Stimulated activated CD8-positive, alpha-beta memory T cell treated with anti-CD3 and anti-CD28 coated beads, Interleukin-15, amount 100 ng/mL, for 1 hour (primary cell): Measurements from ENCODE around the gene MYH13.

Source experiments
- DNase-seq: peaks from one replicate; pipeline ENCODE4 v3.0.0-alpha.2; 2020; ENCODE audit warnings: low read depth

MYH13 gene

GRCh38 chr17:10372906-10373305 lies at the start of gene MYH13:
TSS of gene MYH13 (minus strand) at chr17:10373006. CDS start at chr17:10364530, 8,476 bp downstream.
- no peak for DNase-seq

- no peak for DNase-seq
Measured at GRCh38 chr17:10421900-10422542, 49.2 kb upstream of the MYH13 start, which contains the start of gene MYH8. TSS of gene MYH8 (minus strand) at chr17:10421950. CDS start at chr17:10420227, 1,723 bp downstream.

DNA sequence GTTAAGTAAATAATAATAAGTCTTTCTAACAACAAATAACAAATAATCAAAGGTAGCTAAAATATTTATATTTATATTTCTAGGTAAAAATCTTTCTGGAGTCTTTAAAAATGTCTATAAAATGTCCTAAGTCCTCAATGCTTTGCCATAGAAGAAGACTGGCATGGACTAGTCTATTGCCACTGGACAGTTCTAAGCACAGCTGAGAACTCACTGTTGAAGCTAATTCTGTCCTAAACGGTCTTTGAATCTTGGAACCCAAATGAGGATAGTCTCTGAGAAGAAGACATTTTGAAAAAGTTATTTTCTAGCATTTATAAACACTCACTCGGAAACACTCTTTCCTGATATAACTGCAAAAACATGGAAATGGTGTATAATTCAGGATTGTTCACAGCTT lies 48.4 kb upstream of the MYH13 start:
- no peak for DNase-seq

GRCh38 chr17:10420811-10421210 lies 48.0 kb upstream of the MYH13 start:
- no peak for DNase-seq

GRCh38 chr17:10417431-10417830 lies 44.6 kb upstream of the MYH13 start:
- DNase-seq = no peak

DNA sequence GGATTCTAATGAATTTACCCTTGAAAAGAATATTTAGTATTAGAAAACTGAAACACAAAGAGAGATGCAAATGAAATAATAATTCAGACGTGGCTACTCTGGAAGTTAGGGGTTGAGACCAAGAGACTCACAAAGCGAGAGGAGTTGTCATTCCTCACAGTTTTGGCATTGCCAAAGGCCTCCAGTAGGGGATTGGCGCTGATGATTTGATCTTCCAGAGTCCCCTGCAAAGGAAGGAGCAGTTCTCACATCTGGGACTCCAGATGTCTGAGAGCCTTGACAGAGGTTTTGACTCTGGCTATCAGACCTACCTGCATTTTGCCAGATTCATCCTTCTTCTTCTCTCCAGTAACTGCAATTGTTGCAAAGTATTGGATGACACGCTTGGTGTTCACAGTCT lies 42.4 kb upstream of the MYH13 start:
- no peak for DNase-seq

DNA sequence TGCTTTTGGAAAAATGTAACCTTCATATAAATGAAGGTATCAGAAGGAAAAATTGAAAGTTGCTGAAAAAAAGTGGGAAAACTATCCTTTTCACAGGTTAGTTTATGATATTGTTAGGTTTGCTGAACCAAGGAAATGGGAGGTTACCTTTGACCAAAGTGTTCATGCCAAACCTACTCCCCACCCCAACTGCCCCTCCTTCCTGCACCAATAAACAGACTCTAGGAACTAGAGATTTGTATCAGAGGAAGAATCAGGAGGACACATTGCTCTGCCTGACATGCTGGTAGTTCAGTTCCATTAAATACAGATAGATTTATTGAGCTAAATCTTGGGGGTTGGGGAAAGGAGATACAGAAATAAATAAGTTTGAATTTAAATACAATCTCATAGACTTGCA lies 30.8 kb upstream of the MYH13 start:
- no peak for DNase-seq

GRCh38 chr17:10398352-10398751 lies 25.5 kb upstream of the MYH13 start:
- no peak for DNase-seq

DNA sequence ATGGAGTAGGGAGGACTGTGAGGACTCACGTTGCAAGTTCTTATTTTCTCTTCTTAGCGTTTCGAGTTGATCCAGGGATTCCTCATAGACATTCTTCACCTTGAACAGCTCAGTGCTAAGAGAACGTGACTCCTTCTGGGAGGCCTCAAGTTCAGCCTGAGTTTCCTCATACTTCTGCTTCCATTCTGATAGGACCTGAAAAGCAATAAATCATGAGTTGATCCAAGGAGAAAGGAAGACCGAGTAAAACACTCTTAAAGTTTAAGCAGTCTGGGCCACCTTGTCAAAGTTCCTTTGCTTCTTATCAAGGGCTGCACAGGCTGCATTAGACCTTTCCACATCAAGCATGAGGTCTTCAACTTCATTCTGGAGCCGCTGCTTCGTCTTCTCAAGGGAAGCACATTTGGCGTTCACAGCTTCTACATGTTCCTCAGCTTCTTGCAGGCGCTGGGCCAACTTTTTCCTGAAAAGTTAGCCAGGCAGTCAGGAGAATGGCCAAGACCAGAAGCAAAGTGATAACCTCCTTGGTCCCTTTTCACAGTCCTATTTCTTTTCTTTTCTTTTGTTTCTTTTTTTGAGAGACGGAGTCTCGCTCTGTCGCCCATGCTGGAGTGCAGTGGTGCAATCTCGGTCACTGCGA lies 23.8 kb upstream of the MYH13 start:
- no peak for DNase-seq

DNA sequence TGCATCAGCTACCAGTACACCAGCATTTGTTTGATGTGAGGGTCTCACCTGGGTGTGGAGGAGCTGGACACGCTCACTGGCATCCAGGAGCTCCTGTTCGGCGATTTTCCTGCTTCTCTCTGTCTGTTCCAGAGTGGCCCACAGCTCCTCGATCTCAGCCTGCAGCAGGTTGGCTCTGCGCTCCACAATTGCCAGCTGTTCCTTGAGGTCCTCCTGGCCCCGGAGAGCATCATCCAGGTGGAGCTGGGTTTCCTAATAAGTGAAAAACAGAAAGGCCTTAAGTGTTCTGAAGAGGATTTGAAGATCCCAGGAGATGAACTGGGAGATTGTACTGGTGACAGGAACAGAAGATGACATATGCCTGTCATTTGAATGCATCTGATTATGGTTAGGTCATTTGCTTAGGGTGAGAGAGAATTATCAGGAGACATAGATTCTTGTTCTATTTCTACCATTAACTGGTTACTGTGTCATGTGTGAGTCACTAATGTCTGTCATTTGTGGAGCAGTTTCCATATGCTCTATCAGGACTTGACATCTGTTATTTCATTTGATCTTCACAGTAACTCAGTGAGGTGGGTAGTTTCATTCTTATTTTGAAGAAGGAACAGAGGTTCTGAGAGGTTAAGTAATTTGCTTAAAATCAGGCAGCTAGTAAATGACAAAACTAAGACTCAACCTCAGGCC lies 21.5 kb upstream of the MYH13 start:
- DNase-seq = no peak

GRCh38 chr17:10392880-10393279 lies 20.1 kb upstream of the MYH13 start:
- no peak for DNase-seq

DNA sequence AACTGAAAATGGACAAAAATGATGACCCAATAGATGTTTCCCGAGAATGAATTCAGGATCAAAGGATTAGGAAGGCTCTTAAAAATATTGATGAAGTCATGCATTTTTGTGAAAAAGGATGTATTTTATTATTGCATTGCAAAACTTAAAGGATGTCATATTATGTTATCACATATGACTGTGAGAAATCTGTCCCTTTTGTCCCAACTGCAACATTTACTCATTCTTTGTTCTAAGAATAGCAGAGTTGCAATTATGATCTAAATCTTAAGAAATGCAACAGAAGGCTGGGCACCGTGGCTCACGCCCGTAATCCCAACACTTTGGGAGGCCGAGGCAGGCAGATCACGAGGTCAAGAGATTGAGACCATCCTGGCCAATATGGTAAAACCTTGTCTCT lies 13.1 kb upstream of the MYH13 start:
- no peak for DNase-seq

DNA sequence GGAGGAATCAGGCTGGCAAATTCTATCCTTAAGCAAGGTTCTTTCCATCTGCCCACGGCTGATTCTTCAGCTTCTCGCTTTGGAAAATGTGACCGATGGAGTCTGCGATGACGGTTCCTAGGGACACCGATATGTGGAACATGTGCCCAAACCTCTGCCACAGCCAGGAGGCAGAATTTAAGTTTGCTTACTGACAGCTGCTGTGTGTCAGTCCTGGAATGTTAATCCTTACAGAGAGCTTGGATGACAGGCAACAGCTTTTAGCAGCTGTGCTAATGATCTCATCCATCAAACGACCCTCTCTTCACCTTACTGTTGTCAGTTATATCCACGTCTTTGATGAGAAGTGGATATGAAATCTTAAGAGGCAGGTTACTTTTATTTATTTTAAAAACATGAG lies 11.4 kb upstream of the MYH13 start:
- no peak for DNase-seq

- DNase-seq = no peak
Measured at GRCh38 chr17:10380631-10381408, 8.0 kb upstream of the MYH13 start.

GRCh38 chr17:10370016-10370608 lies 2.7 kb downstream of the MYH13 start:
- no peak for DNase-seq

GRCh38 chr17:10369239-10369638 lies 3.6 kb downstream of the MYH13 start:
- no peak for DNase-seq

- no peak for DNase-seq
Measured at GRCh38 chr17:10368561-10368960, 4.2 kb downstream of the MYH13 start.

- no peak for DNase-seq
Measured at GRCh38 chr17:10360578-10360977, 12.2 kb downstream of the MYH13 start.

DNA sequence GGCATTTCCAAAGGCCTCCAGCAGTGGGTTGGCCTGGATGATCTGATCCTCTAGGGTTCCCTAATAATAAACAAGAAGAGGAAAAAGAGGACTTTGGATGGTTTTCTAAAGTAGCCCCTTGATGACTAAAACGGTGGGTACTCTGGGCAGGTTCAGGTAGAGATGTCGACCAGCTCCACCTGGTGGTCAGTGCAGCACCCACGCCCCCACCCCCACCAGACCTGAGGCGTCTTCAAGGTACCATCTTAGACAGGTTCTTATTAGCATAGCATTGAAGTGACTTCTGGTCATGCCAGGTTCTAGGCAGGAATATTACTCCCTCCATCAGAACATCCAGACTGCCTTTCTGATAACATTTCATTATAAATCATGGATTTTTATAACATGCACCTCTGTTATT lies 15.0 kb downstream of the MYH13 start:
- DNase-seq = no peak

GRCh38 chr17:10354651-10355050 lies 18.2 kb downstream of the MYH13 start:
- DNase-seq = no peak

DNA sequence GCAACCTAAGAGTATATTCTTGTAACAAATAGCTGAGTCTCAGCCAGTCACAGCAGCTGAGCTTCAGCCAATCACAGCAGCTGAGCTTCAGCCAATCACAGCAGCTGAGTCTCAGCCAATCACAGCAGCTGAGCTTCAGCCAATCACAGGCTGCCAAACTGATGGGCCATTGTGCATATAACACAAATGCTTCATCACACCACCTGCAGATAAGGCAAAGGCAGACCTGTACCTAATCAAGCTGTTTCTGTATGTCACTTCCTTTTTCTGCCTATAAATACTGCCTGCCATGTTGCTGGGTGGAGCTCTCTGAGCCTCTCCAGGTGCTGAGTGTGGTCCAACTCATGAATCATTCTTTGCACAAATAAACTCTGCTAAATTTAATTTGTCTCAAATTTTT lies 19.9 kb downstream of the MYH13 start:
- DNase-seq = no peak

DNA sequence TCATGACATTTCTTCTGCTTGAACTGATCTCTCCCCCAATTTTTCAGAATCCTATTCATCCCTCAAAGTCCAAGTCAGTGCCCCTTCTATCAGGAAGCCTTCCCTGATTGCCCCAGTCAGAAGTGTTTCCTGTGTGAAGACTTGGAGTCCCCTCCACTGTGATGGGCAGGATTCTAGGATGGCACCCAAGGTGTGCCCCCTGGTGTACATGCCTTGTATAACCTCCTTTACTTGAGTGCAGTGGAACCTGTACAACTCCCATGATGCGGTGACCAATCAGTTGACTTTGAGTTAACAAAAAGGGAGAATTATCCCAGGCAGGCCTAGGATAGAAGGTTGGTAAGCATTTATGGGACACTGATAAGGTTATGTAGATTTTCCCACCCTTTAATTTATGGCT lies 23.4 kb downstream of the MYH13 start:
- no peak for DNase-seq
